Liver (tissue), 9 donors: ENCODE data around the gene PRPSAP1. TPM values are rescaled to one million over a fixed set of nuclear protein-coding genes. Genes with fewer than 3 reads are reported as not detected.

ENCODE experiments used
- DNase-seq: peaks from one replicate; pipeline ENCODE4 v3.0.0-alpha.2; 2017; ENCODE audit warnings: low spot score
- H3K27ac ChIP-seq, 2 donors: one replicate each; pipeline ENCODE4 v1.7.0; 2013; ENCODE audit warnings: inconsistent platforms in 2 of 2, low read length in 2 of 2, control low read depth in 1 of 2, low read depth in 1 of 2, mild to moderate bottlenecking in 1 of 2
- H3K27me3 ChIP-seq, 4 donors: one replicate each; pipeline versions ENCODE4 v1.6.1 to v1.7.0; 2013; ENCODE audit warnings: low read length in 3 of 4, inconsistent platforms in 1 of 4, mild to moderate bottlenecking in 1 of 4, moderate library complexity in 1 of 4; ENCODE audit not compliant: control insufficient read depth in 4 of 4, insufficient read depth in 4 of 4
- H3K36me3 ChIP-seq, 4 donors: one replicate each; pipeline versions ENCODE4 v1.6.1 to v1.7.0; 2013; ENCODE audit warnings: low read length in 3 of 4, mild to moderate bottlenecking in 3 of 4, low read depth in 1 of 4, moderate library complexity in 1 of 4; ENCODE audit not compliant: control insufficient read depth in 4 of 4, insufficient read depth in 3 of 4
- H3K4me1 ChIP-seq, 4 donors: one replicate each; pipeline versions ENCODE4 v1.6.1 to v1.7.0; 2013; ENCODE audit warnings: low read length in 3 of 4, mild to moderate bottlenecking in 3 of 4, moderate library complexity in 1 of 4; ENCODE audit not compliant: control insufficient read depth in 4 of 4, insufficient read depth in 4 of 4
- H3K4me3 ChIP-seq, 3 donors: one replicate each; pipeline versions ENCODE4 v1.6.1 to v1.7.0; 2013; ENCODE audit warnings: low read length in 3 of 3, control low read depth in 1 of 3, low read depth in 1 of 3, mild to moderate bottlenecking in 1 of 3
- H3K9ac ChIP-seq, 2 donors: one replicate each; pipeline ENCODE4 v1.7.0; 2013; ENCODE audit warnings: low read length in 2 of 2, mild to moderate bottlenecking in 2 of 2, moderate library complexity in 2 of 2, control low read depth in 1 of 2, low read depth in 1 of 2
- H3K9me3 ChIP-seq, 4 donors: one replicate each; pipeline versions ENCODE4 v1.6.1 to v1.7.0; 2013; ENCODE audit warnings: low read length in 3 of 4; ENCODE audit not compliant: control insufficient read depth in 4 of 4
- ATF3 ChIP-seq: IDR thresholded peaks from 2 replicates; pipeline ENCODE4 v1.6.1; 2016; ENCODE audit warnings: antibody characterized with exemption
- EGR1 ChIP-seq, 2 donors: IDR thresholded peaks; 2 replicates each; pipeline ENCODE4 v1.6.1; 2016 to 2018; ENCODE audit warnings: antibody characterized with exemption in 2 of 2, low read depth in 2 of 2
- FOXA1 ChIP-seq: IDR thresholded peaks from 2 replicates; pipeline ENCODE4 v1.6.1; 2016; ENCODE audit warnings: antibody characterized with exemption
- FOXA2 ChIP-seq: IDR thresholded peaks from 2 replicates; pipeline ENCODE4 v1.6.1; 2016; ENCODE audit warnings: antibody characterized with exemption
- GABPA ChIP-seq, 2 donors: IDR thresholded peaks in 1 of 2; conservative IDR thresholded peaks in 1 of 2; 2 replicates each; pipeline ENCODE4 v1.6.1; 2016; ENCODE audit warnings: antibody characterized with exemption in 2 of 2, mild to moderate bottlenecking in 1 of 2, moderate library complexity in 1 of 2
- JUND ChIP-seq, 2 donors: IDR thresholded peaks; 2 replicates each; pipeline ENCODE4 v1.6.1; 2016; ENCODE audit warnings: antibody characterized with exemption in 2 of 2
- MAX ChIP-seq: IDR thresholded peaks from 2 replicates; pipeline ENCODE4 v1.6.1; 2016; ENCODE audit warnings: antibody characterized with exemption
- NR2F2 ChIP-seq: IDR thresholded peaks from 2 replicates; pipeline ENCODE4 v1.6.1; 2016; ENCODE audit warnings: antibody characterized with exemption
- RAD21 ChIP-seq, 2 donors: IDR thresholded peaks; 2 replicates each; pipeline ENCODE4 v1.6.1; 2016; ENCODE audit warnings: antibody characterized with exemption in 2 of 2, mild to moderate bottlenecking in 2 of 2
- REST ChIP-seq: IDR thresholded peaks from 2 replicates; pipeline ENCODE4 v1.6.1; 2016; ENCODE audit warnings: antibody characterized with exemption, mild to moderate bottlenecking
- RXRA ChIP-seq, 2 donors: IDR thresholded peaks; 2 replicates each; pipeline ENCODE4 v1.6.1; 2017 to 2018; ENCODE audit warnings: antibody characterized with exemption in 2 of 2, mild to moderate bottlenecking in 1 of 2
- SP1 ChIP-seq: IDR thresholded peaks from 2 replicates; pipeline ENCODE4 v1.6.1; 2018; ENCODE audit warnings: antibody characterized with exemption, mild to moderate bottlenecking
- TAF1 ChIP-seq: conservative IDR thresholded peaks from 2 replicates; pipeline ENCODE4 v1.6.1; 2016; ENCODE audit warnings: antibody characterized with exemption, mild to moderate bottlenecking
- YY1 ChIP-seq: IDR thresholded peaks from 2 replicates; pipeline ENCODE4 v1.6.1; 2016; ENCODE audit warnings: antibody characterized with exemption, mild to moderate bottlenecking
- ZBTB33 ChIP-seq: IDR thresholded peaks from 2 replicates; pipeline ENCODE4 v1.6.1; 2016; ENCODE audit warnings: antibody characterized with exemption
- WGBS: extraction: QIAGEN DNeasy Blood & Tissue Kit; methylation state at CpG from one replicate; pipeline ENCODE4 v1.1.7; 2013; 5-methylcytosine and 5-hydroxymethylcytosine counted together
- polyA plus RNA-seq, 2 donors: library from polyadenylated mRNA; stranded (reverse) in 1 of 2; unstranded in 1 of 2; fragments of 200-250 nt in 1 of 2; fragments of >200 nt in 1 of 2; fragmentation: Nextera tagmentation in 1 of 2; extraction: Ambion mirVana in 1 of 2; gene quantifications; one replicate each; pipeline versions ENCODE4 v1.2.1 to v1.2.3, GENCODE V29; 2013 to 2015
- total RNA-seq, 2 donors: library from RNA; depleted of rRNA; stranded (reverse); fragments of >200 nt; gene quantifications; one replicate each; pipeline ENCODE4 v1.2.3, GENCODE V29; 2014
- donor health status: healthy.
- donor health status: healthy.
- donor health status: healthy.
- donor health status: healthy.
- donor health status: healthy.

PRPSAP1 gene
- total and polyA plus RNA-seq, 4 donors: 21.4 to 78.1 (median 52.6) TPM

GRCh38 chr17:76356803-76357456, 3.2 kb upstream of the PRPSAP1 start (continued):
- TF ChIP-seq ATF3: no peak
- no peak for TF ChIP-seq YY1
- no peak for TF ChIP-seq SP1
- no peak for TF ChIP-seq EGR1 (IDR thresholded peaks at IDR 0.05; ENCODE audit: low read depth in 2 of 2)
- no peak for TF ChIP-seq JUND (IDR thresholded peaks at IDR 0.05)
- no peak for TF ChIP-seq FOXA1
- TF ChIP-seq TAF1: no peak
- no peak for TF ChIP-seq GABPA (IDR thresholded peaks at IDR 0.05 in 1 of 2, conservative IDR thresholded peaks at IDR 0.05 in 1 of 2)
- TF ChIP-seq RAD21 (IDR thresholded peaks at IDR 0.05): no peak

GRCh38 chr17:76354747-76355310, 1.1 kb upstream of the PRPSAP1 start:
- Histone ChIP-seq H3K36me3 (no peaks in the 10 kb centered on the region), H3K4me3 (no peak overlapping the region), H3K4me1 (peaks cover 4 to 22% (median 18%) of the 10 kb centered on the region in 4 donors), H3K9me3 (no peaks in the 10 kb centered on the region), H3K9ac (no peak overlapping the region), H3K27ac (no peak overlapping the region), H3K27me3 (no peaks in the 10 kb centered on the region)
- WGBS: 68% methylated on average over 13 of the region's 13 CpGs
- peak; percentile 51 for DNase-seq
- TF ChIP-seq FOXA1 (no peak), JUND (IDR thresholded peaks at IDR 0.05) (no peak), ZBTB33 (no peak), NR2F2 (no peak), TAF1 (no peak), MAX (no peak), GABPA (IDR thresholded peaks at IDR 0.05 in 1 of 2, conservative IDR thresholded peaks at IDR 0.05 in 1 of 2) (no peak), EGR1 (IDR thresholded peaks at IDR 0.05; ENCODE audit: low read depth in 2 of 2) (no peak)

- H3K4me3 ChIP-seq: peak overlapping the region; percentile 87 to 94 (median 89)
- no peak for DNase-seq
- H3K9me3 ChIP-seq: no peaks in the 10 kb centered on the region
- TF ChIP-seq EGR1 (IDR thresholded peaks at IDR 0.05; ENCODE audit: low read depth in 2 of 2) (no peak), JUND (IDR thresholded peaks at IDR 0.05) (no peak), RXRA (IDR thresholded peaks at IDR 0.05) (no peak), FOXA2 (no peak), REST (no peak), NR2F2 (no peak), FOXA1 (no peak), YY1 (no peak)
- H3K27ac ChIP-seq: no peak overlapping the region
- peaks cover 4 to 22% (median 18%) of the 10 kb centered on the region in 4 donors for H3K4me1 ChIP-seq
- no peaks in the 10 kb centered on the region for H3K27me3 ChIP-seq
- no peaks in the 10 kb centered on the region for H3K36me3 ChIP-seq
- H3K9ac ChIP-seq: peak overlapping the region in 1 of 2 donors; percentile 68
- 2% methylated on average over 18 of the region's 18 CpGs for WGBS
These were observed 607 bp upstream of the PRPSAP1 start for GRCh38 chr17:76354317-76354729.
